Activated naive CD8-positive, alpha-beta T cell treated with anti-CD3 and anti-CD28 coated beads, Interleukin-2, amount 50 U/mL, for 16 hours (primary cell): Measurements from ENCODE around the gene ZMYND8.
"Not testable (repeated sequence)": the region's sequence is repeated elsewhere in the genome, so short reads cannot be mapped to it uniquely, and the experiment has no call there.

ENCODE experiments used
- DNase-seq: peaks from one replicate; pipeline ENCODE4 v3.0.0-alpha.2; 2020; ENCODE audit warnings: low read depth, low spot score

Gene ZMYND8

GRCh38 chr20:47310729-47311128 is 45.8 kb downstream of the ZMYND8 start:
- DNase-seq, result no peak

GRCh38 chr20:47309806-47310426 is 46.6 kb downstream of the ZMYND8 start:
- no peak for DNase-seq

- no peak for DNase-seq
Observed at GRCh38 chr20:47309394-47309793, 47.1 kb downstream of the ZMYND8 start.

- DNase-seq, result not testable (repeated sequence)
Observed at GRCh38 chr20:47307569-47307968, 48.9 kb downstream of the ZMYND8 start.

GRCh38 chr20:47306755-47307370 is 49.6 kb downstream of the ZMYND8 start:
- DNase-seq, result no peak

GRCh38 chr20:47306095-47306494 is 50.4 kb downstream of the ZMYND8 start:
- no peak for DNase-seq

GRCh38 chr20:47305667-47306066 is 50.8 kb downstream of the ZMYND8 start:
- no peak for DNase-seq

- DNase-seq, result no peak
Observed at GRCh38 chr20:47304287-47304686, 52.2 kb downstream of the ZMYND8 start.

GRCh38 chr20:47303736-47304135 is 52.8 kb downstream of the ZMYND8 start:
- DNase-seq, result no peak

- DNase-seq, result no peak
Observed at GRCh38 chr20:47300071-47300470, 56.4 kb downstream of the ZMYND8 start.

GRCh38 chr20:47298624-47299023 is 57.9 kb downstream of the ZMYND8 start:
- no peak for DNase-seq

- DNase-seq, result no peak
Observed at GRCh38 chr20:47297746-47298145, 58.8 kb downstream of the ZMYND8 start.

- DNase-seq, result no peak
Observed at GRCh38 chr20:47296950-47297349, 59.5 kb downstream of the ZMYND8 start.

GRCh38 chr20:47295921-47296426 is 60.5 kb downstream of the ZMYND8 start:
- no peak for DNase-seq

GRCh38 chr20:47295129-47295813 is 61.2 kb downstream of the ZMYND8 start:
- no peak for DNase-seq

GRCh38 chr20:47293631-47294030 is 62.9 kb downstream of the ZMYND8 start:
- DNase-seq, result no peak

GRCh38 chr20:47292581-47292980 is 63.9 kb downstream of the ZMYND8 start:
- DNase-seq, result no peak

GRCh38 chr20:47290666-47291430 is 65.7 kb downstream of the ZMYND8 start:
- DNase-seq, result no peak

- no peak for DNase-seq
Observed at GRCh38 chr20:47290008-47290407, 66.5 kb downstream of the ZMYND8 start.

GRCh38 chr20:47289096-47289495 is 67.4 kb downstream of the ZMYND8 start:
- DNase-seq, result no peak

GRCh38 chr20:47288530-47288929 is 68.0 kb downstream of the ZMYND8 start:
- not testable (repeated sequence) for DNase-seq

- DNase-seq, result no peak
Observed at GRCh38 chr20:47287609-47288144, 68.8 kb downstream of the ZMYND8 start.
